ENCODE measurements around the gene PPP1R12A.

The PPP1R12A gene

GRCh38 chr12:79919762-79920161, 15.1 kb downstream of the PPP1R12A start:
- Histone ChIP-seq H3K9ac (ENCODE audit: low read length) (no peak overlapping the region), H3K9me3 (ENCODE audit: control insufficient read depth, low read length) (no peaks in the 10 kb centered on the region), H3K4me3 (ENCODE audit: low read length) (no peak overlapping the region), H3K27me3 (replicated peaks; ENCODE audit: control insufficient read depth, insufficient read depth, low read length) (no peaks in the 10 kb centered on the region), H3K36me3 (ENCODE audit: control insufficient read depth, insufficient read depth, low read length, severe bottlenecking) (no peaks in the 10 kb centered on the region), H3K4me1 (ENCODE audit: control insufficient read depth, insufficient read depth, low read length) (peaks cover under 1% of the 10 kb centered on the region)
- DNase-seq (ENCODE audit: low read depth) = no peak

- Histone ChIP-seq H3K9me3 (ENCODE audit: control insufficient read depth, low read length) (no peaks in the 10 kb centered on the region), H3K9ac (ENCODE audit: low read length) (no peak overlapping the region), H3K4me1 (ENCODE audit: control insufficient read depth, insufficient read depth, low read length) (peaks cover 4% of the 10 kb centered on the region), H3K36me3 (ENCODE audit: control insufficient read depth, insufficient read depth, low read length, severe bottlenecking) (no peaks in the 10 kb centered on the region), H3K27me3 (replicated peaks; ENCODE audit: control insufficient read depth, insufficient read depth, low read length) (no peaks in the 10 kb centered on the region), H3K4me3 (ENCODE audit: low read length) (no peak overlapping the region)
- DNase-seq (ENCODE audit: low read depth) = no peak
Measured at GRCh38 chr12:79916826-79917225, 18.1 kb downstream of the PPP1R12A start.

- Histone ChIP-seq H3K4me3 (ENCODE audit: low read length) (no peak overlapping the region), H3K36me3 (ENCODE audit: control insufficient read depth, insufficient read depth, low read length, severe bottlenecking) (no peaks in the 10 kb centered on the region), H3K27me3 (replicated peaks; ENCODE audit: control insufficient read depth, insufficient read depth, low read length) (no peaks in the 10 kb centered on the region), H3K9me3 (ENCODE audit: control insufficient read depth, low read length) (no peaks in the 10 kb centered on the region), H3K9ac (ENCODE audit: low read length) (no peak overlapping the region), H3K4me1 (ENCODE audit: control insufficient read depth, insufficient read depth, low read length) (peaks cover 11% of the 10 kb centered on the region)
- no peak for DNase-seq (ENCODE audit: low read depth)
Measured at GRCh38 chr12:79911889-79912656, 22.8 kb downstream of the PPP1R12A start.

GRCh38 chr12:79908366-79908765, 26.5 kb downstream of the PPP1R12A start:
- H3K9ac ChIP-seq (ENCODE audit: low read length) = no peak overlapping the region
- no peaks in the 10 kb centered on the region for H3K27me3 ChIP-seq (replicated peaks; ENCODE audit: control insufficient read depth, insufficient read depth, low read length)
- peaks cover 4% of the 10 kb centered on the region for H3K36me3 ChIP-seq (ENCODE audit: control insufficient read depth, insufficient read depth, low read length, severe bottlenecking)
- H3K4me3 ChIP-seq (ENCODE audit: low read length) = no peak overlapping the region
- H3K9me3 ChIP-seq (ENCODE audit: control insufficient read depth, low read length) = no peaks in the 10 kb centered on the region
- peaks cover 11% of the 10 kb centered on the region for H3K4me1 ChIP-seq (ENCODE audit: control insufficient read depth, insufficient read depth, low read length)
- no peak for DNase-seq (ENCODE audit: low read depth)

- Histone ChIP-seq H3K9ac (ENCODE audit: low read length) (no peak overlapping the region), H3K4me1 (ENCODE audit: control insufficient read depth, insufficient read depth, low read length) (peaks cover 21% of the 10 kb centered on the region)
Measured at GRCh38 chr12:79901506-79901905, 33.4 kb downstream of the PPP1R12A start.

GRCh38 chr12:79900951-79901350, 33.9 kb downstream of the PPP1R12A start:
- DNase-seq (ENCODE audit: low read depth) = peak; percentile 56
- no peaks in the 10 kb centered on the region for H3K9me3 ChIP-seq (ENCODE audit: control insufficient read depth, low read length)
- no peak overlapping the region for H3K4me3 ChIP-seq (ENCODE audit: low read length)
- no peak overlapping the region for H3K9ac ChIP-seq (ENCODE audit: low read length)
- H3K4me1 ChIP-seq (ENCODE audit: control insufficient read depth, insufficient read depth, low read length) = peaks cover 21% of the 10 kb centered on the region
- H3K36me3 ChIP-seq (ENCODE audit: control insufficient read depth, insufficient read depth, low read length, severe bottlenecking) = peaks cover 4% of the 10 kb centered on the region
- H3K27me3 ChIP-seq (replicated peaks; ENCODE audit: control insufficient read depth, insufficient read depth, low read length) = no peaks in the 10 kb centered on the region

More at GRCh38 chr12:79901506-79901905, 33.4 kb downstream of the PPP1R12A start:
- Histone ChIP-seq H3K36me3 (ENCODE audit: control insufficient read depth, insufficient read depth, low read length, severe bottlenecking) (peaks cover 4% of the 10 kb centered on the region), H3K9me3 (ENCODE audit: control insufficient read depth, low read length) (no peaks in the 10 kb centered on the region), H3K27me3 (replicated peaks; ENCODE audit: control insufficient read depth, insufficient read depth, low read length) (no peaks in the 10 kb centered on the region), H3K4me3 (ENCODE audit: low read length) (no peak overlapping the region)
- DNase-seq (ENCODE audit: low read depth) = no peak

- Histone ChIP-seq H3K4me1 (ENCODE audit: control insufficient read depth, insufficient read depth, low read length) (peaks cover 26% of the 10 kb centered on the region), H3K36me3 (ENCODE audit: control insufficient read depth, insufficient read depth, low read length, severe bottlenecking) (peaks cover 4% of the 10 kb centered on the region), H3K9ac (ENCODE audit: low read length) (no peak overlapping the region), H3K9me3 (ENCODE audit: control insufficient read depth, low read length) (no peaks in the 10 kb centered on the region), H3K4me3 (ENCODE audit: low read length) (no peak overlapping the region), H3K27me3 (replicated peaks; ENCODE audit: control insufficient read depth, insufficient read depth, low read length) (no peaks in the 10 kb centered on the region)
- DNase-seq (ENCODE audit: low read depth) = no peak
Measured at GRCh38 chr12:79900199-79900598, 34.7 kb downstream of the PPP1R12A start.

- no peaks in the 10 kb centered on the region for H3K9me3 ChIP-seq (ENCODE audit: control insufficient read depth, low read length)
- no peaks in the 10 kb centered on the region for H3K27me3 ChIP-seq (replicated peaks; ENCODE audit: control insufficient read depth, insufficient read depth, low read length)
- H3K4me1 ChIP-seq (ENCODE audit: control insufficient read depth, insufficient read depth, low read length) = peaks cover 40% of the 10 kb centered on the region
- peak; percentile 61 for DNase-seq (ENCODE audit: low read depth)
- H3K4me3 ChIP-seq (ENCODE audit: low read length) = no peak overlapping the region
- H3K9ac ChIP-seq (ENCODE audit: low read length) = no peak overlapping the region
- H3K36me3 ChIP-seq (ENCODE audit: control insufficient read depth, insufficient read depth, low read length, severe bottlenecking) = no peaks in the 10 kb centered on the region
Measured at GRCh38 chr12:79897617-79898016, 37.3 kb downstream of the PPP1R12A start.

- Histone ChIP-seq H3K9ac (ENCODE audit: low read length) (no peak overlapping the region), H3K27me3 (replicated peaks; ENCODE audit: control insufficient read depth, insufficient read depth, low read length) (no peaks in the 10 kb centered on the region), H3K9me3 (ENCODE audit: control insufficient read depth, low read length) (no peaks in the 10 kb centered on the region), H3K4me3 (ENCODE audit: low read length) (no peak overlapping the region), H3K36me3 (ENCODE audit: control insufficient read depth, insufficient read depth, low read length, severe bottlenecking) (no peaks in the 10 kb centered on the region), H3K4me1 (ENCODE audit: control insufficient read depth, insufficient read depth, low read length) (peaks cover 35% of the 10 kb centered on the region)
- no peak for DNase-seq (ENCODE audit: low read depth)
Measured at GRCh38 chr12:79895804-79896203, 39.1 kb downstream of the PPP1R12A start.

- Histone ChIP-seq H3K27me3 (replicated peaks; ENCODE audit: control insufficient read depth, insufficient read depth, low read length) (no peaks in the 10 kb centered on the region), H3K4me1 (ENCODE audit: control insufficient read depth, insufficient read depth, low read length) (peaks cover 30% of the 10 kb centered on the region), H3K4me3 (ENCODE audit: low read length) (peak overlapping the region; percentile 11), H3K36me3 (ENCODE audit: control insufficient read depth, insufficient read depth, low read length, severe bottlenecking) (no peaks in the 10 kb centered on the region), H3K9ac (ENCODE audit: low read length) (peak overlapping the region; percentile 11), H3K9me3 (ENCODE audit: control insufficient read depth, low read length) (no peaks in the 10 kb centered on the region)
- peak; percentile 75 for DNase-seq (ENCODE audit: low read depth)
Measured at GRCh38 chr12:79895071-79895470, 39.8 kb downstream of the PPP1R12A start.

- Histone ChIP-seq H3K4me1 (ENCODE audit: control insufficient read depth, insufficient read depth, low read length) (peaks cover 43% of the 10 kb centered on the region), H3K27me3 (replicated peaks; ENCODE audit: control insufficient read depth, insufficient read depth, low read length) (no peaks in the 10 kb centered on the region), H3K9me3 (ENCODE audit: control insufficient read depth, low read length) (no peaks in the 10 kb centered on the region), H3K9ac (ENCODE audit: low read length) (no peak overlapping the region), H3K4me3 (ENCODE audit: low read length) (no peak overlapping the region), H3K36me3 (ENCODE audit: control insufficient read depth, insufficient read depth, low read length, severe bottlenecking) (no peaks in the 10 kb centered on the region)
- no peak for DNase-seq (ENCODE audit: low read depth)
Measured at GRCh38 chr12:79891506-79892162, 43.3 kb downstream of the PPP1R12A start.

Data from adipocyte (in vitro differentiated cells).